Measurements from ENCODE around the gene UPK3BL1.
"Not testable (repeated sequence)": the region's sequence is repeated elsewhere in the genome, so short reads cannot be mapped to it uniquely, and the experiment has no call there.

The UPK3BL1 gene, protein sequence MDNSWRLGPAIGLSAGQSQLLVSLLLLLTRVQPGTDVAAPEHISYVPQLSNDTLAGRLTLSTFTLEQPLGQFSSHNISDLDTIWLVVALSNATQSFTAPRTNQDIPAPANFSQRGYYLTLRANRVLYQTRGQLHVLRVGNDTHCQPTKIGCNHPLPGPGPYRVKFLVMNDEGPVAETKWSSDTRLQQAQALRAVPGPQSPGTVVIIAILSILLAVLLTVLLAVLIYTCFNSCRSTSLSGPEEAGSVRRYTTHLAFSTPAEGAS

DNA sequence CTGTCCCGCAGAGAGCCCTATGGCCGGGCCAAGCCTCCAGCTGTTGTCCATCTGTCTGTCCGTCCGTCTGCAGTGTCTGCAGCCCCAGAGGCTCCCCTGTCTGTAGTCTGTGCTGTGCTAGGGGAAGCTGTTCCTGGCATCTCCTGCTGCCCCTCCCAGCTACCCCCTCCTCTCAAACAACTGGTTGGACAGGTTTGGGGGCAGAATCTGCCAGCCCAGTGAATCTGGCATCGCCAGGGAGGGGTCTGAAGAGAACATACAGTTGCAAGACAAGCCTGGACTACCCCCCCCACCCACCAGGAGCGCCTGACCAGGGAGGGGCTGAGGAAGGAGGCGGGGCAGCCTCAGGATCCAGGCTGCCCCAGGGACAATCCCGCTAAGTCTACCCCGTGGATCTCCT lies at the start of gene UPK3BL1:
Gene UPK3BL1, minus strand, starts transcription at position 101 of the 400 bp plus-strand sequence. Its CDS starts 50 bp downstream, at position 51.
- not testable (repeated sequence) for DNase-seq

DNA sequence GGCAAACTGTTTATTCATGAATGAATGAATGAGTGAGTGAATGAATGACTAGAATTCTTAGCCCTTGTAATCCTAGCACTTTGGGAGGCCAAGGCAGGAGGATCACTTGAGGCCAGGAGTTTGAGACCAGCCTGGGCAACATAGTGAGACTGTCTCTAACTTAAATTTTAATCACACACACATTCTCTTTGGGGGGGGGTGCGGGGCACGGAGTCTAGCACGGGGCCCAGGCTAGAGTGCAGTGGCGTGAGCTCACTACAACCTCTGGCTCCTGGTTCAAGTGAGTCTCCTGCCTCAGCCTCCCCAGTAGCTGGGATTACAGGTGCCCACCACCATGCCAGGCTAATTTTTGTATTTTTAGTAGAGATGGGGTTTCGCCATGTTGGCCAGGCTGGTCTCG lies 48.0 kb upstream of the UPK3BL1 start:
- DNase-seq: not testable (repeated sequence)

DNA sequence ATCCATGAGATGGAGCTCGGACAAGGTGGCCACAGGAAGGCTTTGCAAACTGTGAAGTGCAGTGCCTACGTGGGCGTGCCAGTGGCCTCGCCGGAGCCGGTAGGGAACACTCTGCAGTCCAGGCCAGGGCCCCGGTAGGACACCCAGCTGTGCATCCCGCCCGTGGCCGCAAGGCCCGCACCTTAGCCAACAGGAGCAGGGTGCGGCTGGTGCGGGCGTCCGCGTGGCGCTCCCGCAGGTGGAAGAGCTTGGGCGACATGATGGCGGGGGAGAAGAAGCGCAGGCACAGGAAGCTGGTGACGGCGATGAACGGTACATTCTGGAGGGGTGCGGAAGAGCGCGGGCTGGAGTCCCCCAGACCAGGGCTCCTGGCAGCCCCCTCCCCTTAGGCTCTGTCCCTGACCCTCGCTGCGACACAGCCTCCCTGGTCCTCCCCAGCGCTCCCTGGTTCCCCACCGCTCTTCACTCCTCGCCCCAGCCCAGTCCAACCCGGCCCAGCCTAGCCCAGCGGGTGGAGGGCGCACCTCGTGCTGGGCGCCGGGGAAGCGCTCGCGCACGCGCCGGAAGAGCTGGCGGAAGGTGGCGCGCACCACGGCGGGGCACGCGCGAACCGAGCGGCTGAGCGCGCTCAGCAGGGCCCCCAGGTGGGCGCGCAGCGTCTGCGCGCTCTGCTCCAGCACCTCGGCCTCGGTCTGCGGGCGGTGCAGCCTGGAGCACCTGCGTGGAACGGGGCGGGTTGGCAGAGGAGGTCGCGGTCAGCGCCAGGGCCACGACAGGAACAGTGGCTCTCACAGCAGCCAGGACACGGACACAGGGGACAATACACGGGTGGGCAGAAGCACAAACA lies 47.1 kb upstream of the UPK3BL1 start:
- DNase-seq: not testable (repeated sequence)

DNA sequence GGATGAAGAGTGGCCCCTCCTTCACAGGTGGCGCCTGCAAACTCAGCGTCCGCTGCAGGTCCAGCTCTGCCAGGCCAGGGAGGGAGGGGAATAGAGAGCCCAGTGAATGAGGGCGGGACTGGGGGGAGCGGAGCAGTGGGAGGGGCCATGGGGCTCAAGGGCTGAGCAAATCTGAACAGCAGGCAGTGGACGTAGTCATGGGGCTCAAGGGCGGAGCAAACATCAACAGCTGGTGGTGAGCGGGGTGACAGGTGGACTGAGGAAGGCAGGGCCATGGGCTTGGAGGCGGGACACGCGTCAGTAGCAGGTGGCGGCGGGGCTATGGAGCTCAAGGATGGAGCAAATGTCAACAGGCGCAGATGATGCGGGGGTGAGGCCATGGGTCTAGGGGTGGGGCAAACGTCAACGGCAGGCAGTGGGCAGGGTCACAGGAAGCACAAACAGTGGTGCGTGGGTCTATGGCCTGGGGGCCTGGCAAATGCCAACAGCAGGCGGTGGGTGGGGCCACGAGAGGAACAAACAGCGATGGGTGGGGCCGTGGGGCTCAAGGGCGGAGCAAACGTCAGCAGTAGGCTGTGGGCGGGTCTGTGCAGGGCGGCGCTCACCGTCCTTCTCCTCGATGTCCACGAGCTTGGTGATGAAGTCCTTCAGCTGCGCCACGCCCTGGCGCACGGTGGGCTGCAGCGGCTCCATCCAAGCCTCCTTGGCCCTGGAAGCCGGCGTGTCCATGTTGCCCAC lies 45.9 kb upstream of the UPK3BL1 start:
- not testable (repeated sequence) for DNase-seq

DNA sequence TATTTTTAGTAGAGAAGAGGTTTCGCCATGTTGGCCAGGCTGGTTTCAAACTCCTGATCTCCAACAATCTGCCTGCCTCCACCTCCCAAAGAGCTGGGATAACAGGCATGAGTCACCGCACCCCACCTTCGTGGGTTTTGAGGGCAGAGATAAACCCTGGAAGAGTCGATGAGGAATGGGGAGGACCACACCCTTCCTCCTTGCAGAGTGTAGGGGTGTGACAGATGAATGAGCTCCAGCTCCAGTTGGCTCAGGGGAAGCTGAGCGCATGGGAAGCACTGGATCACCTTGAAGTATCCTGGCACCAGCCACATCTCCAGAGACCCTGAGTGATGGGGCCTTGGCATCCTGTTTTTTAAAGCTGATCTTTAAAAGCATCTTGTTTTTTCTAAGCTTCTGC lies 40.0 kb upstream of the UPK3BL1 start:
- DNase-seq: not testable (repeated sequence)

DNA sequence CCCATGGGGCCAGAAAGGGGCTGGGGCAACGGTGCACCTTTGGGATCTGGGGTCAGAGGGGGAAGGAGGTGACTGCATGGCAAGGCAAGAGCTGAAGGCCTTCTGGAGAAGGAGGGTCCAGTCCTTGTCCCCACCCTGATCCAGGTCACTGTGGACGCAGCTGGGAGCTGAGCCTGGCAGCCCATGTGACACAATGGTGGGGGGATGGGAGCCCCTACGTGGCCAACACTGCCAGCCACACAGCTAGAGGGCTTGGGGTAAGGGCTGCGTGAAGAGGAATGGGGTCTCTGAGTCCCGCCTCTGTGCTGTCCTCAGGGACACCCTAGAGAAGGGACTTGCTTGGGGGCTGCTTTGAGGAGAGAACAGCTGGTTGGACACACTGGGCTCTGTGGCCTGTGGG lies 38.2 kb upstream of the UPK3BL1 start:
- DNase-seq: not testable (repeated sequence)

DNA sequence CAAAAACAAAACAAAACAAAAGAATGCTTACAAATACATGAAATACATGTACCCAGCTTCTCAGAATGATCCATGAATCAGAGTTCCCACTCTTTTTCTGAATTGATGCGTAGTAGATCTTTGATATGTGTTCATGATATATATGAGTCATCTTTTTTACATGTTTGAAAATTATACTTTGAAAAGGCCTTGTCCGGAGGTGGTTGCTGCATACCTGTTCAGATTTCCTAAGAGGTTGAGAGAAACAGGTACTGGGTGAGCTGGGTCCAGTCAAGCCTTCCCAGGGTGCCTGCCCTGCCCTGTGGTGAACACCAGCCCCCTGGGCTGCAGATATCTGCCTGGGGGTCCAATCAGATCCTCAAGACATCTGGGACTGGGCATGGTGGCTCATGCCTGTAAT lies 33.0 kb upstream of the UPK3BL1 start:
- DNase-seq: not testable (repeated sequence)

DNA sequence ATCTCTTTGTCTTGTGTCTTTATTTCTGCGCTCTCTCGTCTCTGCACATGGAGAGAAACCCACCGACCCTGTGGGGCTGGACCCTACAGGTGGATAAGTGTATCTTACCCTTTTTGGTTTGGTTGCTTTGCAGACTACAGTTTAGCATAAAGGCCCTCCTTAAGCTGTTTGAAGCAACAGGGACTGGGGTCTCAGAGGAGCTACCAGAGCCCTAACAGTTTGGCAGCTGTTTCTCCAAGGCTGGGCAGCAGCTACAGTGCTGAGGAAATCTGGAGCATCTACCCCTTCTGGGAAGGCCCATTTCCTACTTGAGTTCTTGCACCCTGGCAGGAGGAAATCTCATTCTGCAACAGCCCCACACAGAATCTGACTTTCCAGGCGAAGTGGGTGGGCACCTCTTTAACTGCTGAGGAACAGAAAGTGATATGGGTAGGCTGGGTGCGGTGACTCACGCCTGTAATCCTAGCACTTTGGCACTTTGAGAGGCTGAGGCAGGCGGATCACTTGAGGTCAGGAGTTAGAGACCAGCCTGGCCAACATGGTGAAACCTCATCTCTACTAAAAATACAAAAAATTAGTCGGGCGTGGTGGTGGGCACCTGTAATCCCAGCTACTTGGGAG lies 31.0 kb upstream of the UPK3BL1 start:
- DNase-seq: not testable (repeated sequence)

DNA sequence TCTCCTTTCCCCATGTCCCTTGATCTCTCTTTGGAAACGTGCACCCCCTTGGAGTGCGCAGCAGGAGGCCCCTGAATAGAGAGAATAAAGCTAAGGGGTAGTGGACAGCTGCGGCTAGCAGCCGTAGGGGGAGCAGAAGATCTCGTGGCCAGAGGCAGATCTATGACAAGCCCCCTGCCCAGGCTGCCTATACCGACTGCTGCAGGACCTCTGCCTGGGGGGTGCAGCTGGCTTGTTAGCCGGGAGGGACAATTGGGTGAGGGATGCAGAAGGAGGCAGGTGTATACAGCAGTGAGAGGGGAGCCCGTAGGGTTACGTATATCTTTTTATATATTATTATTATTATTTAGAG lies 29.3 kb upstream of the UPK3BL1 start:
- DNase-seq: not testable (repeated sequence)

DNA sequence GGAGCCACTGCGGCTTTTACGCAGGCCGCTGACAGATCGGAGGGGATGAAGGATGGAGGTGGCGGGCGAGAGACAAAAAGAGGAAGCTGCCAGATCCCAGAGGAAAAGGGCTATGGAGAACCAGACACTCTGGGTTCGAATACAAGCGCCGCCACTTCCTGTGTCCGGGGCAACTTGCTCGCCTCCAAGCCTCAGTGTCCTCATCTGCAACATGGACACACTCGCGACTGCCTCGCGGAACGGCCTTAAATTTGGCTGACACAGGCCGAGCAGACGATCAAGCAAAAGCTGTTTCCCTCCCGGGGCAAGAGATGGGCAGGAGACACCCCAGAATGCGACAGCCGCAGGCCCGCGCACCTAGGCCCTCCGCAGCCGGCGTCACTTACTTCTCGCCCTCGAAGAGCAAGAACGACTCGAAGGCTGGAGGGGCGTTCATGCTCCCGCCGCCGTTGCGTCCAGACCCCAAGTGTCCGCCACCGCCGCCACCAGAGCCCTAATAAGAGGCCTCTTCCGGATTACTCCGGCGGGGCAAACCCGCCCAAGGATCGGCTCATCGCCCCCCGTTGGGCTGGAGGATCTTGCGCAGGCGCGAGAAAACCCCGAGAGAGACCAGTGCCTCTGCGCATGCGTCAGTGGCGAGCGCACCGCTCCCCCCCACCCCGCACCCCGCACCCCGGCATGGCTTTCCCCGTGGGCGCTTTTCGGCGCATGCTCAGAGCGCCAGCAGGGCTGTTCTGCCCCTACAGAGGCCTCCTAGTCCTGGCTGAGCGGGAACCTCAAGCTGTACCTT lies 28.8 kb upstream of the UPK3BL1 start, which contains the start of gene POLR2J2:
Gene POLR2J2, minus strand, starts transcription at position 498 of the 790 bp plus-strand sequence. Its CDS starts 62 bp downstream, at position 436.
- not testable (repeated sequence) for DNase-seq

DNA sequence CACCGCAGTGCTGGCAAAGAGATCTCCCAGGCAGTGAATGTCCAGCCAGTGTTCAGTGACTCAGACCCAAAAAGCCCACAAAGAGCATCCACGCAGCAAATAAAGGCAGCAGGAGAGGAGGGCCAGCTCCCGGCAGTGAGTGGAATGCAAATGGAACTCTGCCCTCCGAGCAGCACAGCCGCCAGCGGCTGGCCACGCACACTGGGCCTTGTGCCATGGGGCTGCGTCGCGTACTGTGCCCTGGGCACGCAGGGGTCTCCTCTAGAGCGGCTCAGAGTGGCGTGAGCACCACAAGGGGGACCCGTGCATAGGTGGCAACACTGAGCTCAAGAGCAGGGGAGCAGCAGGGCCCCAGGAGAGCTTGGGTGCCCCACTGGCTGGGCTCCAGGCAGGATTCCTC lies 24.9 kb upstream of the UPK3BL1 start:
- not testable (repeated sequence) for DNase-seq

DNA sequence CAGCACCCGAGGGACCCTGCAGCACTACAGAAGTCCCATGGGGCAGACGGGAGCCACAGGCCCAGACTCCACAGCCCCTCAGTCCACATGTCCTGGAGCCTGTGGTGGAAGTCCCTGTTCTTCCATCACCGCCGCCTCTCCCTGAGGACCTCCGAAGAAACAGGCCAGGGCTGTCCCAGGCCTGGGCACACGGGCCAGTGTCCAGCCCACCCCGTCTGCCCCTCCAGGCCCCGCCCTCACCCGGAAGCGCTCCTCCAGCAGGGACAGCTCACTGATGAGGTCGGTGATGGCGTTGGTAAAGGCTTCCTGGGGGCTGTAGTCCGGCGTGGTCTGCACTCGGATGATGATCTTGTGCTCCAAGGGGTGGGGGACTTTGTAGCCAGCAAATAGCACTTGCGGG lies 24.3 kb upstream of the UPK3BL1 start:
- not testable (repeated sequence) for DNase-seq

DNA sequence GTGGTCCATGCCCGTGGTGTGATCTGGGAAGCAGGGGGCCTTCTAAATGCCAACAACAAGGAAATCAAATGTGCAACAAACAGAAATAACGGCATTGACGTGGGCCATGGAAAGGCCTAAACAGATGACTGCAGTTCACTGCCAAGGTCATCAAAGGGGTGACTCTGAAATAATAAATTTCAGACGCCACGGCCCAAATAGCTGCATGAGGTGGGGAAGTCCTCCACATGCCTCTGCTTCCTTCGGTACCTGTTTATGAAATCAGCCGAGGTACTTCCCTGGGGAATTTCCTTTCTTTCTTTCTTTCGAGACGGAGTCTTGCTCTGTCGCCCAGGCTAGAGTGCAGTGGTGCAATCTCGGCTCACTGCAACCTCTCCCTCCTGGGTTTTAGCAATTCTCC lies 22.2 kb upstream of the UPK3BL1 start:
- not testable (repeated sequence) for DNase-seq

DNA sequence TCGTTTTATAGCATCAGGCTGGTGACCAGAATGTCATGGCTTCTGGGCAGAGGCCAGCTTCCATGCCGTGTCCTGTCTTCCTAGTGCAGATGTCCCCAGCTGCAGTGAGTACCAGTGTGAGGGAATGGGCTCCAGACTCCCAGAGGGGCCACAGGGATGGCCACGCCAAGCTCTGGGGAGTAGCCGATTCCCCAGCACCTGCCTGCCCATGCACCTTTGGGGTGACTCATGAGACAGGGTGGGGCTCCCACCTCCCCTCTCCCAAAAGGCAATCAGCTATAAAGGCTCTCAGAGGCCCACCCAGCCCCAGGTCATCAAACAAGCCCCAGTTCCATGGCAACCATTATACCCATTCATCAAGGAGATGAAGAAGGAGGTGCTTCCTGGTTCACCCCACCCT lies 7.3 kb upstream of the UPK3BL1 start, which contains the start of gene SPDYE2B:
Gene SPDYE2B, plus strand, starts transcription at position 396 of the 400 bp plus-strand sequence. CDS start 2,030 bp downstream, outside the sequence.
- not testable (repeated sequence) for DNase-seq

DNA sequence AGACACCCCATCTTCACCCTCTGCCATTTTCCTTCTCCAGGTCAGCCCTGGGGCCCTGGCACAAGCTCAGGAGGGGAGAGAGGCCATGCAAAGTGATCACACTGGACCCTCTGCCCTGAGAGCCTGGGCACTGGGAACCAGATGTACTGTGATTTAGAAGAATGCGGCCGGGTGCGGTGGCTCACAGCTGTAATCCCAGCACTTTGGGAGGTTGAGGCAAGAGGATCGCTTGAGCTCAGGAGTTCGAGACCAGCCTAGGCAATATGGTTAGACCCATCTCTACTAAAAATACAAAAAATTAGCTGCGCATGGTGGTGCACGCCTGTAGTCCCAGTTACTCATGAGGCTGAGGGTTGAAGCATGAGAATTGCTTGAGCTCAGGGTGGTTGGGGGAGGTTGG lies 5.2 kb upstream of the UPK3BL1 start:
- DNase-seq: not testable (repeated sequence)

DNA sequence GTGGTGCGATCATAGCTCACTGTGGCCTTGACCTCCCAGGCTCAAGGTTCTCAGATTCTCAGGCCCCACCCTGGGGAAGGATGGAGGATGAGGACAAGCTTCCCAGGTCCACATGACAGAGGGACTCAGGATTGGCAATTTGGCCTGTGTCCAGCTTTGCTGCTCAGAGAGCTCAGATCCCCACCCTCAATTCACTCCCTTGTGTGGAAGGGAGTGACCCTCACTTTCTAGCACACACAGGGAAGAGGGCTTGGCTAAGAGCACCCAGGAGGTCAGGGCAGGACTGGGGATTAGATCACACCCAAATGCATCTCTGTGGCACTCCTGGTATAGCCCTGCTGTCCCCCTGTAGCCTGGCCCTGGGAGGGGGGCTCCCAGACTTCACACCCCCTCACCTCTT lies 813 bp upstream of the UPK3BL1 start:
- DNase-seq: not testable (repeated sequence)

DNA sequence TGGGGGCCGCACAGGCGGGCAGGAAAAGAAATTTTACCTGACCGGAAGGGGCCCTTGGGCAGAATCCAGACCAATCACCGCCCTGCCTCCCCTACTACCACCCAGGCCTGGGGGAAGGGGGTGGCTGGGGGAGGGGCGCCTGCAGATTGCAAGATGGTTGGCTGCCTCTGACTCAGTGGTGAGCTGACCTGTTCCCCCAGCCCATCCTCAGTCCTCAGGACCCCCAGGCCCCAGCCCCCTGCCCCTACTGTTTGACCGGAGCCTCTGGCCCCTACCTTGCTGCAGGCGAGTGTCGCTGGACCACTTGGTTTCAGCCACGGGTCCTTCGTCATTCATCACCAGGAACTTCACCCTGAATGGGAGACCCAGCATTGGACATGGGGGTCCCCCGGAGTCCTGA lies 3.7 kb downstream of the UPK3BL1 start:
- DNase-seq: not testable (repeated sequence)

DNA sequence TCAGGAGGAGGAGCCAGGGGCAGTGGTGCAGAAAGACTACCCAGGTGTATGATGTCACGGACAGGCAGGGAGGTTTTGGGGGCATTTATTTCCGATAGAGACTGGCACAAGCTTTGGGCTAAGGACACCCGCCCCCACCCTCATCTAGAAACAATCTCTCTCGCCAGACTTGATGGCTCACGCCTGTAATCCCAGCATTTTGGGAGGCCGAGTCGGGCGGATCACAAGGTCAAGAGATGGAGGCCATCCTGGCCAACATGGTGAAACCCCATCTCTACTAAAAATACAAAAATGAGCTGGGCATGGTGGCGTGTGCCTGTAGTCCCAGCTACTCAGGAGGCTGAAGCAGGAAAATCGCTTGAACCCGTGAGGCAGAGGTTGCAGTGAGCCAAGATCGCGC lies 5.6 kb downstream of the UPK3BL1 start:
- DNase-seq: not testable (repeated sequence)

DNA sequence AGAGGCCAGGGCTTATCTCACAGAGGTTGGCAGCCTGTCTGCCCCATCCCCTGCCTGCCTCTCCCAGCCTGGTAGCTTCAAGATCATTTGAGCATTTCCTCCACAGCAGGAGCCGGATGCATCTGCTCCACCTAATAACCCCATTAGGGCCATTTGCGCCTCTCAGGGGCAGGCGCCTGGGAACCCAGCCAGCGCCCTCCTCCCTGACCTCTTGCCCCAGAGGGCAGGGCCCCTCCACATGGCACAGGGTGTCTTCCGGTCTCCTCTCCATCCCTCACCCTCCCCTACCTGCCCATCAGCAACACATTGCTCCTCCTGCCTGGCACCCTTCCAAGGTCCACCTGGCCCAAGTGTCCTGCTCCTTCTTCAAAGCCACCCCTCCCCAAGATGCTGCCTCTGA lies 7.2 kb downstream of the UPK3BL1 start:
- not testable (repeated sequence) for DNase-seq

DNA sequence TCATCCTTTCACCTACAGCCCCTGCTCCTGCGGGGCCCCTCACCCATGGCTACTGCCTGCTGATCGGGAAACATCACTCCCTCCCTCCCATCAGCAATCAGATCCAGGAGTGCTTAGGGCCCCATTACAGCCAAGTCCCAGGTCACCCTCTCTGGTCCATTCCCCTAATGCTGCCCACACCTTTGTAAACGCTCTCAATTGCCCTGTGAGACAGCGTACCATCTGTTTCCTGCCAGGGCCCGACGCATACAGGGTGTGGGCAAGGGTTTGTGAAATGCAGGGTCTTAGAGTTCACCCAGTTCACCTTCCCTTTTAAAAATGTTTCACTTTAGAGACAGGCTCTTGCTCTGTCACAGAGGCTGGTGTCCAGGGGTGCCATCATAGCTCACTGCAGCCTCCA lies 8.3 kb downstream of the UPK3BL1 start:
- not testable (repeated sequence) for DNase-seq

DNA sequence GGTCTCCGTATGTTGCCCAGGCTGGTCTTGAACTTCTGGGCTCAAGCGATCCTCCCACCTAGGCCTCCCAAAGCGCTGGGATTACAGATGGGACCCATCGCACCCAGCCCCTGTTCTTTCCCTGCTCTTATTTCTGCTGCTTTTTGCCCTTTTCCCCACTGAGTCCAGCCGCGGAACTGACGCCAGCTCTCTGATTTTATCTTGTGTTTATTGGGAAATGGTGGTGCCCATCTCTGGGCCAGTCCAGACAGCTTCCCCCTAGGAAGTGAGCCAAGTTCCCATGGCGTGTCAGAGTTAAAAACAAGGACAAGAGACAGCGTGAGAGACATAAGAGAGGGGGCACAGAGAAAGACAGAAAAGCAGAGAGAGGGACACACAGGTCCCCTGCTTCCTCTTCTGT lies 12.0 kb downstream of the UPK3BL1 start:
- DNase-seq: not testable (repeated sequence)
